Measurements from ENCODE around the gene TBC1D32.
"Not testable (repeated sequence)": the region's sequence is repeated elsewhere in the genome, so short reads cannot be mapped to it uniquely, and the experiment has no call there.

TBC1D32 gene

DNA sequence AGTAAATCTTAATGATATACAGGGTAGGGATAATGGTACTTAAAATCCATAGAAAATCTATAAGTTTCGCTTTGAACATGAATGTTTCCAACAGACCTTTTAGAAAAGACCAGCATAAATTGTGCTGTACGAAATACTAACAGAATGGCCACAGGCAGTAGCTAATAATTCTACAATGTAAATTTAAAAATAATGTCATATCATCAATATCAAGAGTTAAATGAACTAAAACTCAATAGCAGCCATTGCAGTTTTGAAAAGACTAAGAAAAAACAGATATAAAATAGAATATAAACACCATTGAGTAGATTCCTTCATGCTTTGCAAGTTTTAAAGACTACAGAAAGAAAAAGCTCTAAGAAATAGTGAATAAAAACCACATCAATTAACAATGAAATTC lies 14.7 kb downstream of the TBC1D32 start:
- no peak for DNase-seq (ENCODE audit: low spot score)

DNA sequence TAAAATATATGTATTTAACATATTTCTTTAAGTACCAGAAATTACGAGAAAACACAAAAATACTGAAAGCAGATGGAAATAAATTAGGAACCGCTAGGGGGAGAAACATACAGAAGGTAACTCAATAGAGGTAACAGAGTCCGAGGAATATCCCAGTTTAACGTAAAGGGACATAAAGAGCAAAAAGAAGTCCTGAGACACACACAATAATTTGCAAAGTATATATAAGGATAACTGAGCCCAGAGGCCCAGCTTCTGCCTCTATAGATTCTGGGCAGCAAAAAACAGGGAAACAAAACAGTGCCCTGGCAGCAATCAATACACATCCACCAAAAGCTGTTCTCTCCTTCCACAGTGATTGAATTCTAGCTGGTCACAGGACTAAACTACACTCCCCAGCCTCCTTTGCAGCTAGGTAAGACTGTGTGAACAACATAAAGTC lies 15.1 kb downstream of the TBC1D32 start:
- DNase-seq (ENCODE audit: low spot score) = peak; percentile 7

GRCh38 chr6:121314381-121315112 lies 19.7 kb downstream of the TBC1D32 start:
- DNase-seq (ENCODE audit: low spot score) = no peak

- not testable (repeated sequence) for DNase-seq (ENCODE audit: low spot score)
Observed at GRCh38 chr6:121311814-121312213, 22.5 kb downstream of the TBC1D32 start.

- no peak for DNase-seq (ENCODE audit: low spot score)
Observed at GRCh38 chr6:121310495-121310894, 23.8 kb downstream of the TBC1D32 start.

GRCh38 chr6:121309768-121310469 lies 24.4 kb downstream of the TBC1D32 start:
- no peak for DNase-seq (ENCODE audit: low spot score)

- DNase-seq (ENCODE audit: low spot score) = peak; percentile 4
Observed at GRCh38 chr6:121305957-121306607, 28.2 kb downstream of the TBC1D32 start.

- no peak for DNase-seq (ENCODE audit: low spot score)
Observed at GRCh38 chr6:121302882-121303281, 31.4 kb downstream of the TBC1D32 start.

GRCh38 chr6:121301156-121301555 lies 33.1 kb downstream of the TBC1D32 start:
- DNase-seq (ENCODE audit: low spot score) = not testable (repeated sequence)

DNA sequence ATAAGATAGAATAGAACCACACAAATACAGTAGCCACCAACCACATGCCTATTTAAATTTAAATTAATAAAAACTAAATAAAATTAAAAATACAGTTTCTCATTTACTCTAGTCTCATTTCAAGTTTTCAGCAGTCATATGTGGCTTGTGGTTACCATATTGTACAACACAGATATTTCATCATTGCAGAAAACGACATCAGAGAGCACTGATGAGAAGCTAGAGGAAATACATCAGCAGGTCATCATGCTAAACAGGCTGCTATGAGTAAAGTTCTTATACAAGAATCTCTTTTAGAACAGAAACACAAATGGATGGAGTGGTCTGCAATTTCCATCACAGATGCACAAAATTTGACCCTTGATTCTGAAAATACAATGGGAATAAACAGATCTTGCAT lies 36.6 kb downstream of the TBC1D32 start:
- DNase-seq (ENCODE audit: low spot score) = no peak

DNA sequence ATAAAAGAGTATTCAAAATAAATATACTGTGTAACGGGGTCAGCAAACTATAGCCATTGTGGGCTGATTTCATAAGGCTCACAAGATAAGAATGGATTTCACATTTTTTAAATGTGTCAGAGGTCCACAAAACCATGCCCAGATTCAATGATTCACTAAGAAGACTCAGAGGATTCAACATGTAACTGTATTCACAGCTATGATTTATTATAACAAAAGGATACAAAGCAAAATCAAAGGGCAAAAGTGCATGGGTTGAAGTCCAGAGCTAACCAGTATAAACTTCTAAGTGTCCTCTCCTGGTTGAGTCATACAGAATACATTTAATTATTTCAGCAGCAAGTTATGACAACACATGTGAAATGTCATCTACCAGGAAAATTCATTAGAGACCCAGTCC lies 49.2 kb downstream of the TBC1D32 start:
- DNase-seq (ENCODE audit: low spot score) = no peak

- DNase-seq (ENCODE audit: low spot score) = no peak
Observed at GRCh38 chr6:121274666-121275295, 59.5 kb downstream of the TBC1D32 start.

DNA sequence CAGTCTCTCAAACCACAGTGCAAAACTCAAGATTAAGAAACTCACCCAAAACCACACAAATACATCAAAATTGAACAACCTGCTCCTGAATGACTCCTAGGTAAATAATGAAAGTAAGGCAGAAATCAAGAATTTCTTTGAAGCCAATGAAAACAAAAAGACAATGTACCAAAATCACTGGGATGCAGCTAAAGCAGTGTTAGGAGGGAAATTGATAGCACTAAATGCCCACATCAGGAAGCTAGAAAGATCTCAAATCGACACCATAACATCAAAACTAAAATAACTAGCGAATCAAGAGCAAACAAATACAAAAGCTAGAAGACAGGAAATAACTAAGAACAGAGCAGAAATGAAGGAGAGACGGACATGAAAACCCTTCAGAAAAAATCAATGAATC lies 70.5 kb downstream of the TBC1D32 start:
- no peak for DNase-seq (ENCODE audit: low spot score)

DNA sequence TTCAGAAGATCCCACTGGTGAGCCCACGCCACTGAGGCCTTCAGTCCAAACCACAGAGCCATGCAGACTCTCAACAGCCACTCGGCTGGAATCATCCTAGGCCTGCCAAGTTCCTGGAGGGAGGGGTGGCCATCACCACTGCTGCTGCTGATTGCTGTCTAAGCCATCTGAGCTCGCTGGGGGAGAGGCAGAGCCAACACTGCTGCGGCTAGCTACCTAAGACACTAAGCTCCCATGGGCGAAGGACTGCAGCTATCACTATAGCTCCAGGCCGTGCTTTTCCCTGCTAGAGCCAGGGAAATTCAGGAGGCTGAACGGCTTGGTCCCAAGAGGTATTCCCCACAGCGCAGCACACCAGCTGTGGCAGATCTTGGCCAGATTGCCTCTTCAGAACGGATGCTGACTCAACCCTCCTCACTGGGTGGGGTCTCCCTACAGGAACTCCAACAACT lies 73.6 kb downstream of the TBC1D32 start:
- DNase-seq (ENCODE audit: low spot score) = no peak

- no peak for DNase-seq (ENCODE audit: low spot score)
Observed at GRCh38 chr6:121247386-121247785, 86.9 kb downstream of the TBC1D32 start.

DNA sequence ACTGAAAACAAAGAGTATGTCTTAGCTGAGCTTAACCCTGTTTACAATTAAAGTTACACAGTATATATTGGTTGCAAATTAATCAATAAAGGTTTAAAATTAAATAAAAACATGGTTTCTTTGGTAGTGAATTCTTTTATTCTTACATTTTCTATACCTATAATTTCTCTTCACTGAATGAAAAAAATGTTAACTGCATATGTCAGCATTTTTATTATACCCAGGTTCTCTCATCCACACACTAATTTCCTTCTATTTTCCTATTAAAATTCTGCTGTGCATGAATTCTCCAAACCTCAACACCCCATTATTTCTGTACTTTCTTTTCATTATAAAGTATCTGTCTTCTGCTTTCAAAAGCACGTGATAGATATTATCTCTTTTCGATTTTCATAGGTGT lies 91.9 kb downstream of the TBC1D32 start:
- DNase-seq (ENCODE audit: low spot score) = no peak

DNA sequence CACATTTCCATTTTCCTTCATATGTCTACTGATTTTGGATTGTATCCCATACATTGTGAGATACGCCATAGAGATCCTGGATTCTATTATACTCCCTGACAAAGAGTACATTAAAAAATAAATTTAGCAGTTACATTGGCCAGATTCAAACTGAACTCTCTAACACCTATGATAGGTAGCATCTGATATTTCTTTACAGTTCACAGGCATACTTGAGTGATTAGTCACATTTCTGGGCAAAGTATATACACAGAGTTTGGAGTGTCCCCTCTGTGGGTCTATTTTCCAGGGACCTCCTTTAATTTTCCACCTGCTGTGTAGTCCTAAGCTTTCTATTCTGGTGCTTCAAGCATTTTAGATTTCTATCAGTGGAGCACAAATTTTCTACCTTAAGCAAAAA lies 96.4 kb downstream of the TBC1D32 start:
- no peak for DNase-seq (ENCODE audit: low spot score)

DNA sequence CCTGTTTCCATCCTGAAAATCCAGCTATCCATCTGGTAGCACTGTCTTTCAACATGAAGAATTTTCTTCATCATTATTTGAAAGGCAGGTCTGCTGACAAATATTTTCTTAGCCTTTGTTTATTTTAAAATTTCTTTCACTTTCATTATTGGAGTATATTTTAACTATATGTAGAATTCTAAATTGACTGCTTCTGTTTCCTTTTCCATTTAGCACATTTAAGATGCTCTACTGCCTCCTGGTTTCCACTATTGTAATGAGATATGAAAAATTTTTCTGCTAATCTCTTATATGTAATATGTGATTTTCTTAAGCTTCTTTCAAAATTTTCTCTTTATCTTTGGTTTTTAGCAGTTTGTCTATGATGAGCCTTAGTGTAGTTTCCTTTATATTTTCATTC lies 97.3 kb downstream of the TBC1D32 start:
- no peak for DNase-seq (ENCODE audit: low spot score)

DNA sequence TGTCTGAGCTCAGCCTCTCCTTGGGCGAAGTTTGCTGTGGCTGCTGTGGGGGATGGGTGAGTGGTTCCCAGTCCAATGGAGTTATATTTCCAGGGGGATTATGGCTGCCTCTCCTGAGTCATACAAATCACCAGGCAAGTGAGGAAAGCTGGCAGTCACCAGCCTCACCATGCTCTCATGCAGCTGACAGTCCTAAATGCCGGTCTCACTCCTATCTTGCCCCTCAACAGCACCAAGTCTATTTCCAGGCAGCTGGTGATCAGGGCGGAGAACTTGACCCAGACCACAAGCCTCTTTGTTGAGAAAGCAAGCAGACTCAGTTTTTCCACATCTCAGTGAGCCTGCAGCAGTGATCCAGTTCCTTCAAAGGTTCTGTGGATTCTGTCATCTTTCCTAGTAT lies 98.9 kb downstream of the TBC1D32 start:
- no peak for DNase-seq (ENCODE audit: low spot score)

DNA sequence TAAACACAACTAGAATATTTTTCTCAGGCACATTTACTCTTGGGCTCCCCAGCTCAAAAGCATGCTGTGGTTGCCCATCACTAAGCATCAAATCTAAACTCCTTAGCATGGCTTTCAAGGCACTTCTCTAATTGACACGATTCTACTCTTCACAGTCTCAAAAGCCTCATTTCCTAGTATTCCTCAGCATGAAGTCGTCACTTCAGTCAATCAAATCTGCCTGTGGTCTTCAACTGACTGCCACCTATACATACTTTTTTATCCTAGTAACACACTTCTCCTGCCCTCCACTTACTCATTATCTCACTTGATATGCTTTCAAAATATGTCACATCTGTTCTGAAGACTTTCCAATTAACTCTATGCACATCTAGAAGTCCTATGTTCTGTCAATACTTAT lies 110.3 kb downstream of the TBC1D32 start:
- no peak for DNase-seq (ENCODE audit: low spot score)

DNA sequence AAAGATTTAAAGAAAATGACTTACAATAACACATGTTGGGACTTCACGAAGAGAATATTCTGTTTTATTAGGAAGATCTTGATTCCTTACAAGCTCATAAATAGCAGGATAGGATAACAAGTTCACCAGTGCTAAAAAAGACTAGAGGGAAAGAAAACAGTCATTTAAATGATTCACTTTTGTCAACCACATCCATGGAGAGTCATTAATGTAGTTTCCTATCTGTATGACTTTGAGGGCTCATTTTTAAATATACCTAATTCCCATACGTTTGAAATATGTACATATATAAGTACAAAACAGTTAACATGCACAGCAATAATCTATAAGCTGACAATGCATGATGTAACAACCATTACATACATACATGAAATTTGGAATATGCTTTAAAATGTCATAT lies 111.1 kb downstream of the TBC1D32 start:
- no peak for DNase-seq (ENCODE audit: low spot score)

DNA sequence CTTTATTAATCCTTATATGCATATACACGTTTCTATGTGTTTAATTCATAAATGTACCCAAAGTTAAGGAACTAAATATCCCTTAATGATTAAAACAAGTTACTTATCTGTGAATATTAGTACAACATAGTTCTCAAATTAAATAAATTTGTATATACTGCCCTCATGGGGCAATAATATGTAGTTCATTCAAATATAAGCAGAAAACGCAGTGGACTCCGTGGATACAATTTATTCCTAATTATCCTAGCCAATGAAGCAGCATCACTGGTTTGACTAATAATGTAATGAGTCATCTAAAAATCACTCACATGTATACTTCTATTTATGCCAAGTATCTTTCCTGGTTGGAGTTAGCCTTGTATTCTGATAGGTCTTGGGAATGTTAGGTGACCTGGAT lies 111.6 kb downstream of the TBC1D32 start:
- DNase-seq (ENCODE audit: low spot score) = no peak

DNA sequence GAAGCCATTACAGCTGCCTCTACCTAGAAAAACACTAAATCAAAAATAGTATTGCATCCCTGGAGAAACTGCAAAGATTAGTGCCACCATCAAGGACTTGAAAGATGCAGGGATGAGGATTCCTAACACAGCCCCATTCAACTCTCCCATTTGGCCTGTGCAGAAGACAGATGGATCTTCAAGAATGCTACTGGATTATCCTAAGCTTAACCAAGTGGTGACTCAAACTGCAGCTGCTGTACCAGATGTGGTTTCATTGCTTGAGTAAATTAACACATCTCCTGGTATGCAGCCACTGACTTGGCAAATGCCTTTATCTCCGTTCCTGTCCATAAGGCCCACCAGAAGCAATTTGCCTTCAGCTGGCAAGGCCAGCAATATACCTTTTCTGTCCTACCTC lies 117.4 kb downstream of the TBC1D32 start:
- DNase-seq (ENCODE audit: low spot score) = no peak

Data from germinal center (tissue), 1 donor.